ENCODE measurements around the gene CIBAR2.
"Not testable (repeated sequence)": the region's sequence is repeated elsewhere in the genome, so short reads cannot be mapped to it uniquely, and the experiment has no call there.

Gene CIBAR2

DNA sequence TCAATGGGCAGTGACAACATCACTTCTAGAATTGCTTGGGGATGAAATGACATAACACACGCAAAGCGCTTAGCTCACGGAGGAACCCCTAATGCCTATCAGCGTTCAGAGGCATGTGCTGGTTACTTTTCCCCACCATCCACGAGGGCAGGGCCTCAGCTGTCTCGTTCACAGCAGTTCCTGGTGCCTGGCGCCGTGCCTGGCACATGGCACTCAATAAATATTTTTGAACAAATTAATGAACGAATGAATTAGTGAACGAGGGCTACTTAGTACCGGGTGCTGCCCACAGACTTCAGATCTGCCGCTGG, 14.1 kb upstream of the CIBAR2 start:
- H3K27ac ChIP-seq (ENCODE audit: low read length): no peak overlapping the region
- H3K9ac ChIP-seq (ENCODE audit: low read length): no peak overlapping the region
- H3K9me3 ChIP-seq (ENCODE audit: insufficient read depth, low read length): no peaks in the 10 kb centered on the region
- H4K20me1 ChIP-seq (ENCODE audit: insufficient read depth, low read length): no peaks in the 10 kb centered on the region
- H3K79me2 ChIP-seq (ENCODE audit: low read length): no peaks in the 10 kb centered on the region
- TF ChIP-seq, protein P1, sequence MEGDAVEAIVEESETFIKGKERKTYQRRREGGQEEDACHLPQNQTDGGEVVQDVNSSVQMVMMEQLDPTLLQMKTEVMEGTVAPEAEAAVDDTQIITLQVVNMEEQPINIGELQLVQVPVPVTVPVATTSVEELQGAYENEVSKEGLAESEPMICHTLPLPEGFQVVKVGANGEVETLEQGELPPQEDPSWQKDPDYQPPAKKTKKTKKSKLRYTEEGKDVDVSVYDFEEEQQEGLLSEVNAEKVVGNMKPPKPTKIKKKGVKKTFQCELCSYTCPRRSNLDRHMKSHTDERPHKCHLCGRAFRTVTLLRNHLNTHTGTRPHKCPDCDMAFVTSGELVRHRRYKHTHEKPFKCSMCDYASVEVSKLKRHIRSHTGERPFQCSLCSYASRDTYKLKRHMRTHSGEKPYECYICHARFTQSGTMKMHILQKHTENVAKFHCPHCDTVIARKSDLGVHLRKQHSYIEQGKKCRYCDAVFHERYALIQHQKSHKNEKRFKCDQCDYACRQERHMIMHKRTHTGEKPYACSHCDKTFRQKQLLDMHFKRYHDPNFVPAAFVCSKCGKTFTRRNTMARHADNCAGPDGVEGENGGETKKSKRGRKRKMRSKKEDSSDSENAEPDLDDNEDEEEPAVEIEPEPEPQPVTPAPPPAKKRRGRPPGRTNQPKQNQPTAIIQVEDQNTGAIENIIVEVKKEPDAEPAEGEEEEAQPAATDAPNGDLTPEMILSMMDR (IDR thresholded peaks at IDR 0.05; ENCODE audit: low read depth, low read length): no peak
- no peak for TF ChIP-seq EZH2phosphoT487 (IDR thresholded peaks at IDR 0.05; ENCODE audit: low read depth)
- no peak overlapping the region for H2AFZ ChIP-seq (ENCODE audit: low read depth, low read length)
- H3K36me3 ChIP-seq (replicated peaks; ENCODE audit: low read depth, low read length): no peaks in the 10 kb centered on the region
- no peak overlapping the region for H3K4me2 ChIP-seq (ENCODE audit: low read length)
- H3K4me3 ChIP-seq (ENCODE audit: low read length): no peak overlapping the region
- peaks cover 8% of the 10 kb centered on the region; the same call in 1 of the 2 replicates for H3K27me3 ChIP-seq (ENCODE audit: low read depth, low read length)
- H3K4me1 ChIP-seq (ENCODE audit: low read length): no peaks in the 10 kb centered on the region

DNA sequence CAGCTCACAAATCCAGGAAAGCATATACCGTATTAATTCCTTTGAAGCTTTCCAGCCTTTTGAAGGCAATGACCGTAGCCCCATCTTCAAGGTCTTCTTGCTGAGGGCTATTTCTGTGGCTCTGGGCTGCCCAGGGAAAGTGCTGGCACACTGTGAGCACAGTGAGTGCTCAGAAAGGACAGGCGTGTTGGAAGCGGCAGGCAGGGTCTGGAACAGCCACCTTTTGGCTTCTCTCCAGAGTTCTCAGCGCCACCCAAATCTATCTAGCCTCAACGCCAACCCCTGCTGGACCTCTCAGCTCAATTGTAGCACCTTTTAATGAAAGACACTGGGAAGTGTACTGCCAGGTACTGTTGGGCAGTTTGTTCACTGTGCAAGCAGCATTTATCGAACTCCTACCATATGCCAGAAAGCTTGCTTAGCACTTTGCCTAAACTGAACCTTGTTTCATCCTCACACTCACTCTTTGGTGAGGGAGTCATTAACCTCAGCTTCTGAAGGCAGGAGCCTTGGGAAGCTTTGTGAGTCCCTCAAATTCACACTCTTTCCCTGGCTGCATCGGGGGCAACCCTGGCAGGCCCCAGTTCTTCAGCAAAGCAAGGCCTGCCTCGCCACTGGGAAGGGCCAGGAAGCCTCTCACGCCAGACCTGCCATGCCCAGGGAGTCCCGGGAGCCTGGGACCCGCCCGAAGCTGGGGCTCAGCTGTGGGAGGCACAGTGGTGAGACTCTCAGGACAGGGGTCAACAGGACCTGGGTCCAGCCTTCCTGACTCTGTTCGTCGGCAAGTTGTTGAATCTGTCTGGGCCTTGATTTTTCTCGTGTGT, 13.5 kb upstream of the CIBAR2 start:
- no peaks in the 10 kb centered on the region for H3K4me1 ChIP-seq (ENCODE audit: low read length)
- H3K36me3 ChIP-seq (replicated peaks; ENCODE audit: low read depth, low read length): no peaks in the 10 kb centered on the region
- no peaks in the 10 kb centered on the region for H4K20me1 ChIP-seq (ENCODE audit: insufficient read depth, low read length)
- no peaks in the 10 kb centered on the region for H3K9me3 ChIP-seq (ENCODE audit: insufficient read depth, low read length)
- H3K4me2 ChIP-seq (ENCODE audit: low read length): no peak overlapping the region
- peaks cover 6% of the 10 kb centered on the region; the same call in 1 of the 2 replicates for H3K27me3 ChIP-seq (ENCODE audit: low read depth, low read length)
- H3K79me2 ChIP-seq (ENCODE audit: low read length): no peaks in the 10 kb centered on the region
- TF ChIP-seq, protein P1 (IDR thresholded peaks at IDR 0.05; ENCODE audit: low read depth, low read length): no peak
- TF ChIP-seq EZH2phosphoT487 (IDR thresholded peaks at IDR 0.05; ENCODE audit: low read depth): no peak
- no peak overlapping the region for H2AFZ ChIP-seq (ENCODE audit: low read depth, low read length)
- no peak overlapping the region for H3K9ac ChIP-seq (ENCODE audit: low read length)
- no peak overlapping the region for H3K27ac ChIP-seq (ENCODE audit: low read length)
- no peak overlapping the region for H3K4me3 ChIP-seq (ENCODE audit: low read length)

DNA sequence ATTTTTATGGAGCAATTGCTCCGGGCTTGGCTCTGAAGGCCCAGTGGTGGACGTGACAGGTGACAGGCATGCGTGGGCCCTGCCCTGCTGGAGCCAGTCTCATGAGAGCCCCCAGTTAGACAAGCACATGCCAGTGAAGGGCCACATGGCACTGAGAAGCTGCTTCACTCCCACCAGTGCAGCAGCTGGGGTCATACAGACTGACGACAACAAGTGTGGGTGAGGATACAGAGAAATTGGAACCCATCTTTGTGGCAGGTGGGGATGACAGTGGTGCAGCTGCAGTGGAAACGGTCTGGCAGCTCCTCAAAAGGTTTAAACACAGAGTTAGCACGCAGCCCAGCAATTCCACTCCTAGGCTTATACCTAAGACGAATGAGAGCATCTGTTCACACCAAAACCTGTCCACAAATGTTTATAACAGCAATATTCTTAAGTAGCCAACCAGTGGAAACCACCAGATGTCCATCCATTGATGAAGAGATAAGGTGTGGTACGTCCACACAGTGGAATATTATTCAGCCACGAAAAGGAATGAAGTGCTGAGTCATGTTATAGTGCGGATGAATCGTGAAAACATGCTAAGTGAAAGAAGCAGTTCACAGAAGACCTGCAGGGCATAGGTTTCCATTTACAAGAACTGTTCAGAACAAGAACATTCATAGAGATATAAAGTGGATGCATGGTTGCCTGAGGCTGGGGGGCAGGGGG, 12.5 kb upstream of the CIBAR2 start:
- H3K9ac ChIP-seq (ENCODE audit: low read length): no peak overlapping the region
- H3K79me2 ChIP-seq (ENCODE audit: low read length): no peaks in the 10 kb centered on the region
- no peaks in the 10 kb centered on the region for H3K9me3 ChIP-seq (ENCODE audit: insufficient read depth, low read length)
- H3K27ac ChIP-seq (ENCODE audit: low read length): no peak overlapping the region
- no peaks in the 10 kb centered on the region for H3K27me3 ChIP-seq (ENCODE audit: low read depth, low read length)
- H3K4me2 ChIP-seq (ENCODE audit: low read length): no peak overlapping the region
- H3K4me3 ChIP-seq (ENCODE audit: low read length): no peak overlapping the region
- TF ChIP-seq, protein P1 (IDR thresholded peaks at IDR 0.05; ENCODE audit: low read depth, low read length): no peak
- TF ChIP-seq EZH2phosphoT487 (IDR thresholded peaks at IDR 0.05; ENCODE audit: low read depth): no peak
- H3K4me1 ChIP-seq (ENCODE audit: low read length): no peaks in the 10 kb centered on the region
- H3K36me3 ChIP-seq (replicated peaks; ENCODE audit: low read depth, low read length): no peaks in the 10 kb centered on the region
- H2AFZ ChIP-seq (ENCODE audit: low read depth, low read length): no peak overlapping the region
- no peaks in the 10 kb centered on the region for H4K20me1 ChIP-seq (ENCODE audit: insufficient read depth, low read length)

DNA sequence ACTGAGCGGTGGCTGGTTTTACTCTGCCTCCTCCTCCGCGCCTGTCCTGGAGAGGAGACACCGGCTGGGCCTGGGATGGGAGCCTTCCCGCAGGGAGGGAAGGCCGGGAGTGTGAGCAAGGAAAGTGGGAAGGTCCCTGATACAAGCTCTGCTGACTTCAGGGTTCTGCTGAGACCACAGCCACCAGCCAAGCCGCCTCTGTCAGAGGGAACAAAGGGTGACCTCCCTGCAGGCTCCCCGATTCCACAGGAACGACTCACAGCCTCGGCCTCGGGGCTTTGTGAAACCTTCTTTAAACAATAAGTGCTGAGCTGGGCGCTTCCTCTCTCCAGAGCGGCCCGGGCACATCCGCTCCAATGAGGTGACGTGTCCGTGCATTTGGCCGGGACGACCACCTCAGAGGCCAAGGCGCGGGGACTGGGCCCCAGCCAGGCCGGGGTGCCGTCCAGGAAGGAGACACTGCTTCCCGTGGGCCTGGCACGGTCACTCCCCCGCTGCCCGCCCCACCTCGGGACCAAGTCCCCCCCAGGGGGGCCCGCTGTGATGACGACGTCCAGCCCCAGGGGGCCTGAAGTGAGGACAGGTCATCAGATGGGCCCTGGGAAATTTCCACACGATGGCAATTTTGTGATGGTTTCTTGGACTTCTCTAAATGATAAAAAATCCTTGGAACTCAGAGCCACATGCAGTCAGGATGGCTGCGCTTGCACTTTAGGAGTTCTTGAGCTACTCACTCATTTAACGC, 11.8 kb upstream of the CIBAR2 start:
- no peak overlapping the region for H3K4me2 ChIP-seq (ENCODE audit: low read length)
- TF ChIP-seq, protein P1 (IDR thresholded peaks at IDR 0.05; ENCODE audit: low read depth, low read length): no peak
- no peak for TF ChIP-seq EZH2phosphoT487 (IDR thresholded peaks at IDR 0.05; ENCODE audit: low read depth)
- no peaks in the 10 kb centered on the region for H3K27me3 ChIP-seq (ENCODE audit: low read depth, low read length)
- H3K4me1 ChIP-seq (ENCODE audit: low read length): no peaks in the 10 kb centered on the region
- no peak overlapping the region for H3K27ac ChIP-seq (ENCODE audit: low read length)
- H4K20me1 ChIP-seq (ENCODE audit: insufficient read depth, low read length): no peaks in the 10 kb centered on the region
- H2AFZ ChIP-seq (ENCODE audit: low read depth, low read length): no peak overlapping the region
- no peaks in the 10 kb centered on the region for H3K9me3 ChIP-seq (ENCODE audit: insufficient read depth, low read length)
- H3K4me3 ChIP-seq (ENCODE audit: low read length): no peak overlapping the region
- no peaks in the 10 kb centered on the region for H3K36me3 ChIP-seq (replicated peaks; ENCODE audit: low read depth, low read length)
- no peak overlapping the region for H3K9ac ChIP-seq (ENCODE audit: low read length)
- H3K79me2 ChIP-seq (ENCODE audit: low read length): no peaks in the 10 kb centered on the region

DNA sequence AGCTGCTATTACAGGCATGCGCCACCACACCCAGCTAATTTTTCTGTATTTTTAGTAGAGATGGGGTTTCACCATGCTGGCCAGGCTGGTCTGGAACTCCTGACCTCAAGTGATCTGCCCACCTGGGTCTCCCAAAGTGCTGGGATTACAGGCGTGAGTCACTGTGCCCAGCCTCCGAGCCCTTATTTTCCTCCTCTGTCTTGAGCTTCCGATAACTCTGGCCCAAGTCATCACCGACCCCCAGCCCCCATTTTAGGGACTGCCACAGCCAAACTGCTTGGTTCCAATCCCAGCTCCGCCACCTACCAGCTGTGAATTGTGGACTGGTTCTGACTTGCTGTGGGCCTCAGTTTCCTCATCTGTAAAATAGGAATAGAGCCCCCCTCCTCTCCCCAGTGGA, 11.2 kb upstream of the CIBAR2 start:
- H4K20me1 ChIP-seq (ENCODE audit: insufficient read depth, low read length); H3K27ac ChIP-seq (ENCODE audit: low read length); H3K27me3 ChIP-seq (ENCODE audit: low read depth, low read length); H3K79me2 ChIP-seq (ENCODE audit: low read length); H3K9ac ChIP-seq (ENCODE audit: low read length); H3K4me3 ChIP-seq (ENCODE audit: low read length); H3K36me3 ChIP-seq (replicated peaks; ENCODE audit: low read depth, low read length); H3K9me3 ChIP-seq (ENCODE audit: insufficient read depth, low read length); H3K4me1 ChIP-seq (ENCODE audit: low read length); H3K4me2 ChIP-seq (ENCODE audit: low read length); H2AFZ ChIP-seq (ENCODE audit: low read depth, low read length): not testable (repeated sequence)

Measured in OCI-LY3 (cell line).